Kidney (tissue), 14 donors: ENCODE measurements around the gene SPEG. TPM values are rescaled to one million over a fixed set of nuclear protein-coding genes. Genes with fewer than 3 reads are reported as not detected.

Source experiments
- DNase-seq, 5 donors: peaks; one replicate each; pipeline ENCODE4 v3.0.0-alpha.2; 2013 to 2020
- FAIRE-seq: peaks from 2 replicates; lab custom pipeline; 2012; peaks lifted over from hg19 to GRCh38; lab: Jason Lieb, UNC
- H3K27ac ChIP-seq, 2 donors: one replicate each; pipeline ENCODE4 v1.7.0; 2013; ENCODE audit warnings: low read depth in 2 of 2, low read length in 2 of 2, inconsistent platforms in 1 of 2
- H3K27me3 ChIP-seq: one replicate; pipeline ENCODE4 v1.7.1; 2013; ENCODE audit warnings: low read length, inconsistent platforms; ENCODE audit not compliant: control insufficient read depth, insufficient read depth
- H3K36me3 ChIP-seq, 3 donors: one replicate each; pipeline versions ENCODE4 v1.7.0 to v1.7.1; 2013; ENCODE audit warnings: low read length in 3 of 3, control low read depth in 1 of 3, inconsistent platforms in 1 of 3; ENCODE audit not compliant: insufficient read depth in 3 of 3, control insufficient read depth in 2 of 3
- H3K4me1 ChIP-seq, 3 donors: one replicate each; pipeline versions ENCODE4 v1.7.0 to v1.7.1; 2013; ENCODE audit warnings: low read length in 3 of 3, inconsistent platforms in 1 of 3, low read depth in 1 of 3; ENCODE audit not compliant: control insufficient read depth in 2 of 3, insufficient read depth in 2 of 3
- H3K4me3 ChIP-seq, 3 donors: one replicate each; pipeline versions ENCODE4 v1.7.0 to v1.8.1; 2013; ENCODE audit warnings: low read length in 3 of 3, control low read depth in 1 of 3, inconsistent platforms in 1 of 3
- H3K9ac ChIP-seq, 3 donors: one replicate each; pipeline versions ENCODE4 v1.7.0 to v1.7.1; 2013; ENCODE audit warnings: low read length in 3 of 3, control low read depth in 1 of 3, inconsistent platforms in 1 of 3
- H3K9me3 ChIP-seq, 3 donors: one replicate each; pipeline versions ENCODE4 v1.7.0 to v1.7.1; 2013; ENCODE audit warnings: low read length in 3 of 3, control low read depth in 1 of 3, inconsistent platforms in 1 of 3; ENCODE audit not compliant: control insufficient read depth in 2 of 3, insufficient read depth in 1 of 3
- CTCF ChIP-seq: IDR thresholded peaks from 3 replicates; pipeline ENCODE4 v1.5.1; 2012; ENCODE audit warnings: mild to moderate bottlenecking, moderate library complexity, borderline replicate concordance; ENCODE audit not compliant: insufficient read depth; ENCODE audit errors: extremely low read depth
- intact Hi-C: fragments of 100-400 bp; cut with DNase I; formaldehyde crosslinking; loops from one replicate; pipeline ENCODE4 v1.11.1; 2022
- polyA plus RNA-seq: library from polyadenylated mRNA; stranded (reverse); fragments of 350-450 nt; fragmentation: Illumina TruSeq; extraction: RNeasy Lipid Tissue Mini Kit (QIAGEN cat#74804); gene quantifications from one replicate; pipeline ENCODE4 v1.2.3, GENCODE V29; 2014; ENCODE audit warnings: low read depth, low replicate concordance; ENCODE audit not compliant: insufficient read depth
- total RNA-seq: library from RNA; stranded (reverse); fragmentation: NEBNext Ultra II Directional; extraction: Animal tissue kit (Norgen Biotek cat#: 25700); gene quantifications from one replicate; pipeline ENCODE4 v1.2.1, GENCODE V29; 2021
- donor health status: control.
- donor health status: control.
- donor health status: control.
- donor health status: control.
- donor health status: control.
- donor health status: DM: yes; HTN: yes; CAD: no.
- donor health status: Normal renal cell carcinoma (clear cell type).

Gene SPEG
- total and polyA plus RNA-seq, 2 donors from 2014 or later, result 13.1 to 26.6 TPM

- no peaks in the 10 kb centered on the region for H3K9me3 ChIP-seq
- H3K9ac ChIP-seq, result no peak overlapping the region
- FAIRE-seq (no peak), DNase-seq (peak in 1 of 5 donors; percentile 28)
- H3K36me3 ChIP-seq, result no peaks in the 10 kb centered on the region
- no peak overlapping the region for H3K4me3 ChIP-seq
- no peaks in the 10 kb centered on the region for H3K27me3 ChIP-seq
- H3K27ac ChIP-seq, result no peak overlapping the region
- TF ChIP-seq CTCF, result no peak
- no peaks in the 10 kb centered on the region for H3K4me1 ChIP-seq
- intact Hi-C loops, result no loop called here
Observed at GRCh38 chr2:219426534-219427136, 8.0 kb upstream of the SPEG start.

- intact Hi-C loops, result no loop called here
- no peak for TF ChIP-seq CTCF
- Histone ChIP-seq H3K4me1 (no peaks in the 10 kb centered on the region), H3K9ac (no peak overlapping the region), H3K4me3 (no peak overlapping the region), H3K27ac (no peak overlapping the region), H3K36me3 (no peaks in the 10 kb centered on the region), H3K9me3 (no peaks in the 10 kb centered on the region), H3K27me3 (no peaks in the 10 kb centered on the region)
- DNase-seq, result no peak
- FAIRE-seq, result no peak
Observed at GRCh38 chr2:219428469-219428868, 6.2 kb upstream of the SPEG start.

- H3K27me3 ChIP-seq, result no peaks in the 10 kb centered on the region
- H3K4me1 ChIP-seq, result no peaks in the 10 kb centered on the region
- no peak overlapping the region for H3K27ac ChIP-seq
- no peak overlapping the region for H3K4me3 ChIP-seq
- DNase-seq, result peak in 1 of 5 donors; percentile 39
- H3K36me3 ChIP-seq, result no peaks in the 10 kb centered on the region
- intact Hi-C loops, result no loop called here
- no peak for TF ChIP-seq CTCF
- no peak for FAIRE-seq
- no peak overlapping the region for H3K9ac ChIP-seq
- no peaks in the 10 kb centered on the region for H3K9me3 ChIP-seq
Observed at GRCh38 chr2:219429958-219430606, 4.6 kb upstream of the SPEG start.
